Endothelial cell of hepatic sinusoid (primary cell): Measurements from ENCODE around the gene ARHGEF10L.
"Not testable (repeated sequence)": the region's sequence is repeated elsewhere in the genome, so short reads cannot be mapped to it uniquely, and the experiment has no call there.

Experiments used
- in situ Hi-C: cut with HindIII; loops from 2 replicates; pipeline ENCODE4 v1.10.0; 2017; ENCODE audit warnings: low sequenced_read_pairs

The ARHGEF10L gene

GRCh38 chr1:17607644-17608581, 68.4 kb downstream of the ARHGEF10L start:
- in situ Hi-C loops = no loop called here

GRCh38 chr1:17609529-17609928, 70.0 kb downstream of the ARHGEF10L start:
- in situ Hi-C loops = no loop called here

- in situ Hi-C loops = no loop called here
Observed at GRCh38 chr1:17610085-17610484, 70.6 kb downstream of the ARHGEF10L start.

GRCh38 chr1:17610713-17611112, 71.2 kb downstream of the ARHGEF10L start:
- in situ Hi-C loops = no loop called here

- in situ Hi-C loops = no loop called here
Observed at GRCh38 chr1:17611991-17612390, 72.5 kb downstream of the ARHGEF10L start.

GRCh38 chr1:17612831-17613230, 73.3 kb downstream of the ARHGEF10L start:
- in situ Hi-C loops = no loop called here

GRCh38 chr1:17614586-17614985, 75.1 kb downstream of the ARHGEF10L start:
- in situ Hi-C loops = no loop called here

- in situ Hi-C loops = no loop called here
Observed at GRCh38 chr1:17615157-17615556, 75.7 kb downstream of the ARHGEF10L start.

- in situ Hi-C loops = no loop called here
Observed at GRCh38 chr1:17615959-17616358, 76.5 kb downstream of the ARHGEF10L start.

GRCh38 chr1:17616731-17617279, 77.3 kb downstream of the ARHGEF10L start:
- in situ Hi-C loops = no loop called here

- in situ Hi-C loops = no loop called here
Observed at GRCh38 chr1:17617787-17618557, 78.5 kb downstream of the ARHGEF10L start.

- in situ Hi-C loops = no loop called here
Observed at GRCh38 chr1:17618558-17619247, 79.2 kb downstream of the ARHGEF10L start.

GRCh38 chr1:17620448-17620847, 81.0 kb downstream of the ARHGEF10L start:
- in situ Hi-C loops = no loop called here

- in situ Hi-C loops = no loop called here
Observed at GRCh38 chr1:17621691-17622090, 82.2 kb downstream of the ARHGEF10L start.

GRCh38 chr1:17622823-17623222, 83.3 kb downstream of the ARHGEF10L start:
- in situ Hi-C loops = no loop called here

GRCh38 chr1:17624611-17625233, 85.2 kb downstream of the ARHGEF10L start:
- in situ Hi-C loops = no loop called here

- in situ Hi-C loops = no loop called here
Observed at GRCh38 chr1:17627239-17628052, 87.9 kb downstream of the ARHGEF10L start.

- in situ Hi-C loops = not testable (repeated sequence)
Observed at GRCh38 chr1:17629046-17629445, 89.5 kb downstream of the ARHGEF10L start.

GRCh38 chr1:17629460-17629859, 90.0 kb downstream of the ARHGEF10L start:
- in situ Hi-C loops = no loop called here
